ENCODE results near the gene ENTPD6. TPM values are rescaled to one million over a fixed set of nuclear protein-coding genes. Genes with fewer than 3 reads are reported as not detected.
"Not testable (repeated sequence)": the region's sequence is repeated elsewhere in the genome, so short reads cannot be mapped to it uniquely, and the experiment has no call there.

The ENTPD6 gene
- total RNA-seq, 1 donor from 2014 or later = 32.3 TPM

DNA sequence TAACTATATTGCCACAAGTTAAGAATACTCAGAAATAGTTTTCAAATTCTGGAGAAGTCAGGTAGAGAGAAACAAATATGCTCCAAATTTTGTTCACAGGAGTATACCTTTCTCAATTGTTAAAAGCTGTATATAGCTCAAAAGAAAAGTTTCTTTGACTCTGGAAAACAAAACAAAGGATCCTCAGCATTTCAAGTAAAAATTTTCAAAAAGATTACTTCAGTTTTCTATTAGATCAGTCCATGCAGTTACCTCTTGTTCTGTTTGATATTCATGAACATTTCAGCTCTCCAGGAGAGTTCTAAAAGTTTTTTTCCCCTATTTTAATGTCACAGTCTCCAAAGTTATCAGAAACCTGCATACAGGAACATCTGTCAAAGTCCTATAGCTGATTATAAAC lies 30.4 kb upstream of the ENTPD6 start:
- Mint-ChIP-seq H3K4me3 (no peak overlapping the region), H3K4me1 (no peaks in the 10 kb centered on the region), H3K27me3 (ENCODE audit: insufficient read depth, low read depth) (no peaks in the 10 kb centered on the region), H3K36me3 (no peaks in the 10 kb centered on the region), H3K27ac (no peak overlapping the region), H3K9me3 (peaks cover 10% of the 10 kb centered on the region)
- Histone ChIP-seq H3K27ac (no peak overlapping the region), H3K36me3 (no peaks in the 10 kb centered on the region), H4K20me1 (ENCODE audit: low read depth) (no peaks in the 10 kb centered on the region), H2AFZ (replicated peaks) (no peak overlapping the region), H3K9ac (no peak overlapping the region), H3K4me2 (no peak overlapping the region), H3K4me3 (no peak overlapping the region), H3K4me1 (no peaks in the 10 kb centered on the region), H3K79me2 (ENCODE audit: low read depth) (no peaks in the 10 kb centered on the region), H3F3A (ENCODE audit: low read depth) (no peaks in the 10 kb centered on the region), H3K27me3 (peaks cover 8% of the 10 kb centered on the region), H3K9me3 (ENCODE audit: low read depth) (no peaks in the 10 kb centered on the region)
- TF ChIP-seq, protein P1, sequence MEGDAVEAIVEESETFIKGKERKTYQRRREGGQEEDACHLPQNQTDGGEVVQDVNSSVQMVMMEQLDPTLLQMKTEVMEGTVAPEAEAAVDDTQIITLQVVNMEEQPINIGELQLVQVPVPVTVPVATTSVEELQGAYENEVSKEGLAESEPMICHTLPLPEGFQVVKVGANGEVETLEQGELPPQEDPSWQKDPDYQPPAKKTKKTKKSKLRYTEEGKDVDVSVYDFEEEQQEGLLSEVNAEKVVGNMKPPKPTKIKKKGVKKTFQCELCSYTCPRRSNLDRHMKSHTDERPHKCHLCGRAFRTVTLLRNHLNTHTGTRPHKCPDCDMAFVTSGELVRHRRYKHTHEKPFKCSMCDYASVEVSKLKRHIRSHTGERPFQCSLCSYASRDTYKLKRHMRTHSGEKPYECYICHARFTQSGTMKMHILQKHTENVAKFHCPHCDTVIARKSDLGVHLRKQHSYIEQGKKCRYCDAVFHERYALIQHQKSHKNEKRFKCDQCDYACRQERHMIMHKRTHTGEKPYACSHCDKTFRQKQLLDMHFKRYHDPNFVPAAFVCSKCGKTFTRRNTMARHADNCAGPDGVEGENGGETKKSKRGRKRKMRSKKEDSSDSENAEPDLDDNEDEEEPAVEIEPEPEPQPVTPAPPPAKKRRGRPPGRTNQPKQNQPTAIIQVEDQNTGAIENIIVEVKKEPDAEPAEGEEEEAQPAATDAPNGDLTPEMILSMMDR (IDR thresholded peaks at IDR 0.05) = no peak
- TF ChIP-seq EZH2 (IDR thresholded peaks at IDR 0.05) (no peak), EZH2phosphoT487 (IDR thresholded peaks at IDR 0.05) (no peak)
- no peak for DNase-seq (ENCODE audit: low spot score)

DNA sequence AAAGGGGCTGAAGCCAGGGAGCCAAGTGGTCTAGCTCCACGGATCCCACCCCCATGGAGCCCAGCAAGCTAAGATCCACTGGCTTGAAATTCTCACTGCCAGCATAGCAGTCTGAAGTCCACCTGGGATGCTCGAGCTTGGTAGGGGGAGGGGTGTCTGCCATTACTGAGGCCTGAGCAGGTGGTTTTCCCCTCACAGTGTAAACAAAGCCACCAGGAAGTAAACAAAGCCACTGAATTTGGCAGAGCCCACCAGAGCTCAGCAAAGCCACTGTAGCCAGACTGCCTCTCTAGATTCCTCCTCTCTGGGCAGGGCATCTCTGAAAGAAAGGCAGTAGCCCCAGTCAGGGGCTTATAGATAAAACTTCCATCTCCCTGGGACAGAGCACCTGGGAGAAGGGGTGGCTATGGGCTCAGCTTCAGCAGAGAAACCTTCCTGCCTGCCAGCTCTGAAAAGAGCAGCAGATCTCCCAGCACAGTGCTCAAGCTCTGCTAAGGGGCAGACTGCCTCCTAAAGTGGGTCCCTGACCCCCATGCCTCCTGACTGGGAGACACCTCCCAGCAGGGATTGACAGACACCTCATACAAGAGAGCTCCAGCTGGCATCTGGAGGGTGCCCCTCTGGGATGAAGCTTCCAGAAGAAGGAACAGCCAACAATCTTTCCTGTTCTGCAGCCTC lies 29.3 kb upstream of the ENTPD6 start:
- not testable (repeated sequence) for H3K9ac ChIP-seq; H3K4me3 Mint-ChIP-seq; H3K9me3 Mint-ChIP-seq; H3K27ac Mint-ChIP-seq; H3F3A ChIP-seq (ENCODE audit: low read depth); H3K4me3 ChIP-seq; H4K20me1 ChIP-seq (ENCODE audit: low read depth); DNase-seq (ENCODE audit: low spot score); H2AFZ ChIP-seq (replicated peaks); H3K79me2 ChIP-seq (ENCODE audit: low read depth); H3K27ac ChIP-seq; H3K9me3 ChIP-seq (ENCODE audit: low read depth); H3K36me3 Mint-ChIP-seq; H3K4me2 ChIP-seq; H3K36me3 ChIP-seq; H3K27me3 Mint-ChIP-seq (ENCODE audit: insufficient read depth, low read depth); H3K4me1 Mint-ChIP-seq; H3K27me3 ChIP-seq; H3K4me1 ChIP-seq

DNA sequence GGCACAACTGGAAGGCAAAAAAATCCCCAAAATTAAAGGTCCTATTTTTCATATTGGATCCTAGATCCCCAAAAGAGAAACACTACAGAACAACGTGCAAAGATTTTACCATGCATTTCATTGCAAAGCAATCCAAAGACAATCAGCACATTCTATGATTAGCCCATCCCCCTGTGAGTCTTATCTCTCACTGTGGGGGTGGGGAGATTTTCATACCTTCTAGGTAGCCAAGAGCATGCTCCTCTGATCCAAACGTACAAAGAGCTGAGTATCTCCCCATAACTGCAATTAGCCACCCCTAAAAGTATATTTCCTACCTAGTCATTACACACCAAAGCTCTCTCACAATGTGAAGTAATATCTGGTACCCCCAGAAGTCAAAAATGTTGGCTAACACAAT lies 22.2 kb upstream of the ENTPD6 start:
- no peaks in the 10 kb centered on the region for H3K79me2 ChIP-seq (ENCODE audit: low read depth)
- DNase-seq (ENCODE audit: low spot score) = no peak
- H2AFZ ChIP-seq (replicated peaks) = no peak overlapping the region
- H3K4me1 ChIP-seq = no peaks in the 10 kb centered on the region
- no peaks in the 10 kb centered on the region for H4K20me1 ChIP-seq (ENCODE audit: low read depth)
- Mint-ChIP-seq H3K9me3 (peaks cover 13% of the 10 kb centered on the region), H3K27ac (no peak overlapping the region), H3K4me3 (no peak overlapping the region), H3K27me3 (ENCODE audit: insufficient read depth, low read depth) (peaks cover 21% of the 10 kb centered on the region), H3K36me3 (no peaks in the 10 kb centered on the region), H3K4me1 (no peaks in the 10 kb centered on the region)
- H3K27ac ChIP-seq = no peak overlapping the region
- H3K4me2 ChIP-seq = no peak overlapping the region
- H3K27me3 ChIP-seq = peaks cover 8% of the 10 kb centered on the region
- H3K9me3 ChIP-seq (ENCODE audit: low read depth) = no peaks in the 10 kb centered on the region
- H3F3A ChIP-seq (ENCODE audit: low read depth) = no peaks in the 10 kb centered on the region
- H3K36me3 ChIP-seq = no peaks in the 10 kb centered on the region
- H3K9ac ChIP-seq = no peak overlapping the region
- TF ChIP-seq EZH2phosphoT487 (IDR thresholded peaks at IDR 0.05) = no peak
- TF ChIP-seq, protein P1 (IDR thresholded peaks at IDR 0.05) = no peak
- TF ChIP-seq EZH2 (IDR thresholded peaks at IDR 0.05) = no peak
- H3K4me3 ChIP-seq = no peak overlapping the region

DNA sequence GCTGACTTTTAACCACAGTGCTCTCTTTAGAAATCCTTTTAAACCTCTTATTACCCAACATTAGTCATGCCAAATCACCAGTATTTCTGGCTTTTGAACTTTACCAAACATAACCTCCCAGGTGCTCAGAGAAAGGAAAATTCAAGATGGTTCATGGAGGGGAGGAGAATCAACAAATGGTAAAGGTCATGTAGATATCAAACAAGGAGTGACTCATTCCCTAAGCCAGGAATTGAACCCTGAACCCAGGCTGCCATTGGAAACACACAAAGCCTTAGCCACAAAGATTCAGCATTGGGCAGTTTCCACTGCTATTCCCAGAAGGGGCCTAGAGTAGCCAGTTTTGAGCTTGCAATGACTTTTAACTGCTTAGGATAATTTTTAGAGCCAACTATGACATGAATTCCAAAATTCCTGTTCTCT lies 21.6 kb upstream of the ENTPD6 start:
- Mint-ChIP-seq H3K36me3 (no peaks in the 10 kb centered on the region), H3K9me3 (peaks cover 13% of the 10 kb centered on the region), H3K4me3 (no peak overlapping the region), H3K4me1 (no peaks in the 10 kb centered on the region), H3K27ac (no peak overlapping the region), H3K27me3 (ENCODE audit: insufficient read depth, low read depth) (peaks cover 21% of the 10 kb centered on the region)
- H3K9me3 ChIP-seq (ENCODE audit: low read depth) = no peaks in the 10 kb centered on the region
- H3K9ac ChIP-seq = no peak overlapping the region
- TF ChIP-seq, protein P1 (IDR thresholded peaks at IDR 0.05) = no peak
- TF ChIP-seq EZH2 (IDR thresholded peaks at IDR 0.05) (no peak), EZH2phosphoT487 (IDR thresholded peaks at IDR 0.05) (no peak)
- H3K4me2 ChIP-seq = no peak overlapping the region
- H2AFZ ChIP-seq (replicated peaks) = no peak overlapping the region
- H4K20me1 ChIP-seq (ENCODE audit: low read depth) = no peaks in the 10 kb centered on the region
- no peaks in the 10 kb centered on the region for H3K36me3 ChIP-seq
- DNase-seq (ENCODE audit: low spot score) = no peak
- peaks cover 8% of the 10 kb centered on the region for H3K27me3 ChIP-seq
- no peak overlapping the region for H3K4me3 ChIP-seq
- no peaks in the 10 kb centered on the region for H3K4me1 ChIP-seq
- no peaks in the 10 kb centered on the region for H3K79me2 ChIP-seq (ENCODE audit: low read depth)
- no peak overlapping the region for H3K27ac ChIP-seq
- H3F3A ChIP-seq (ENCODE audit: low read depth) = no peaks in the 10 kb centered on the region
